ENCODE data around the gene COX7B.
"Not testable (repeated sequence)": the region's sequence is repeated elsewhere in the genome, so short reads cannot be mapped to it uniquely, and the experiment has no call there.

Gene COX7B

DNA sequence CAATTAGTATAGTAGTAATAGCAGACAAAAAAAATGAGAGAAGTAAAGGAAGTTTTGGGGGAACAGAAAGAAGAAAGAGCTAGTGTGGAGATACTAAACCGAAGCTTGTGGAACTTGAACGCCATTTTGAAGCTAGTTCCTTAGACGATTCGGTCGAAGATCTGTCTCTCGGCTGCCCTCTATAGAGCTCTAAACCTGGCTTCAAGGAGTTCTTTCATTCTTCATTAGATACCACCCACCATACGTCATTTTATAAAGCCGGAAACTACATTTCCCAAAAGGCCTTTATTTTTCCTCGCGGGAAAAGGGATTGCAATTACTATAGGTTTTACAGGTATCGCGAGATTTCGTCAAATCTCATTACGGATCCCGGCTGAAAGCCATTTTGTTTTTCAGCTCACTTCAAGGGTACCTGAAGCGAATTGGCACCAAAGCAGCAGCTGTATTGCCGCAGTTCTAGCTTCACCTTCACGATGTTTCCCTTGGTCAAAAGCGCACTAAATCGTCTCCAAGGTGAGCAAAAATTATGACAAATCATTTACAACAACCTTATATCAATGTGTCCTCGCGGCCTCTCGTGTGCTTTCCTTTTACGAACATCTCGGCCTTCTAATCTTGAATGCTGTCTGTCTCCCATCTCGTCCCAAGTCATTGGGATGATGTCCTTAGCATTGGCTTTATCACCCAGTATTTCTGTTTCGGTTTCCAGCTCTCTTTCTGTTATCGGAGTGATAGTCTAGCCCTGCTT lies at the start of gene COX7B:
Gene COX7B (plus strand): TSS at position 388 of the 748 bp plus-strand sequence. CDS start 86 bp downstream, at position 474.
- DNase-seq, result peak; percentile 99

- DNase-seq, result no peak
Observed at GRCh38 chrX:77875372-77875771, 23.9 kb upstream of the COX7B start.

DNA sequence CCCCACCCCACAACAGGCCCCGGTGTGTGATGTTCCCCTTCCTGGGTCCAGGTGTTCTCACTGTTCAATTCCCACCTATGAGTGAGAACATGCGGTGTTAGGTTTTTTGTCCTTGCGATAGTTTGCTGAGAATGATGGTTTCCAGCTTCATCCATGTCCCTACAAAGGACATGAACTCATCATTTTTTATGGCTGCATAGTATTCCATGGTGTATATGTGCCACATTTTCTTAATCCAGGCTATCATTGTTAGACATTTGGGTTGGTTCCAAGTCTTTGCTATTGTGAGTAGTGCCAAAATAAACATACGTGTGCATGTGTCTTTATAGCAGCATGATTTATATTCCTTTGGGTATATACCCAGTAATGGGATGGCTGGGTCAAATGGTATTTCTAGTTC lies 17.9 kb upstream of the COX7B start:
- DNase-seq, result not testable (repeated sequence)

DNA sequence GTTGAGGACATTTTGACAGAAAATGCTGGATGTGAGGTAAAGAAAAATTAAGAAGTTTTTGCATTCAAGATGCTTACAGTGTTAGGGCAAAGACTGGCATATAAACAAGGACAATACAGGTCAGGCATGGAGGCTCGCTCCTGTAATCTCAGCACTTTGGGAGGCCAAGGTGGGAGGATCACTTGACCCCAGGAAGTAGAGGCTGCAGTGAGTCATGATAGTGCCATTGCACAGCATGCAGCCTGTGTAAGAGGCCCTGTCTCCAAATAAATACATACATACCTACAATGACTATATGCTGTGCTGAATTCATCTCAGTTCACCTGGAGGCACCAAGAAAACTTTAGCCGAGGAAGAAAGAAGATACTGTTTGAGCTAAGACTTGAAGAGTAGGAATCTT lies 6.4 kb upstream of the COX7B start:
- no peak for DNase-seq

DNA sequence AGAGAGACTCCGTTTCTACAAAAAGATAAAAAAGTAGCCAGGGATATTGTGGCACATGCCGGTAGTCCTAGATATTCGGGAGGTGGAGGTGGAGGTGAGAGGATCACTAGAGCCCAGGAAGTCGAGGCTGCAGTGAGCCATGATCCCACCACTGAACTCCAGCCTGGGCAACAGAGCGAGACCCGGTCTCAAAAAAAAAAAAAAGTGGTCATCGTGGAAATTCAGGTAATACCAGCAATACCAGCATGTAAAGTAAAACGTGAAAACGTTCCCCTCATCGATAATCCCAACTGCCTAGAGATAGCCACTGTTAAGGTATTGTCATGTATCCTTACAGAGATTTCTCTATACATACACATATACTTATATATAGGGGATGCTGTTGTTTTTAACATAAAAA lies 5.6 kb upstream of the COX7B start:
- no peak for DNase-seq

- DNase-seq, result peak; percentile 98
Observed at GRCh38 chrX:77894921-77895886, 4.1 kb upstream of the COX7B start, which contains the start of gene MAGT1. Gene MAGT1, minus strand, starts transcription at chrX:77895435. Its CDS starts 25 bp downstream, at chrX:77895410.

GRCh38 chrX:77900688-77901087 lies 1.4 kb downstream of the COX7B start:
- DNase-seq, result no peak

- DNase-seq, result no peak
Observed at GRCh38 chrX:77901506-77901905, 2.2 kb downstream of the COX7B start.

DNA sequence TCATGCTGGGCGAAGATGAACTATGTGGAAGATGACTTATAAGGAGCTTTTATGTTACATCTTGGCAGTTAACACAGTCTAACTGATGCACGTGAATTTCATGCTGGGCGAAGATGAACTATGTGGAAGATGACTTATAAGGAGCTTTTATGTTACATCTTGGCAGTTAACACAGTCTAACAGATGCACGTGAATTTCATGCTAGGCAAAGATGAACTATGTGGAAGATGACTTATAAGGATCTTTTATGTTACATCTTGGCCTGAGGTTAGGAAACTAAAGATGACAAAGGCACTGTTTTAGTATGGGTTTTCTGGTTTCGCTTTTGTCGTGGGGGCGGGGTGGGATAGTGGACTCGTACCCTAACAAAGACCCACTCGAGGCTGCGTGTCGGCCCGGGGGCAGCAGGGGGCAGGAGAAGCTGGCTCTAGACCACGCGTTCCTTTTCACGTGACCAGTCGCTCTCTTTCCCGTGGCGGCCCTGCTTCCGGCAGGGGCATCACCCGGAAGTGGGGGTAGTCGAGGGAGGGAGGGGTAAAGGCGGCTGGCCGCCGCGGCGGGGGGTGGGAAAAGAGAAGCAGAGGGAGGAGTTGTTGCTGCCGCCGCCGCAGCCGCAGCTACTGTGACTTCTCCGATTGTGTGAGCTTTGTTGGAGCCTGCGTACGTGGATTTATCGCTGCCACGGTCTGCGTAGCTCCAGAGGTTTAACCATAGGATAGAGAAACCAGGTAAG lies 11.0 kb downstream of the COX7B start, which contains the start of gene ATP7A:
Gene ATP7A (plus strand): TSS at position 586 of the 733 bp plus-strand sequence. CDS start 60,949 bp downstream, outside the sequence.
- DNase-seq, result peak; percentile 84

GRCh38 chrX:77917294-77917933 lies 18.1 kb downstream of the COX7B start:
- no peak for DNase-seq

- no peak for DNase-seq
Observed at GRCh38 chrX:77918568-77918967, 19.3 kb downstream of the COX7B start.

DNA sequence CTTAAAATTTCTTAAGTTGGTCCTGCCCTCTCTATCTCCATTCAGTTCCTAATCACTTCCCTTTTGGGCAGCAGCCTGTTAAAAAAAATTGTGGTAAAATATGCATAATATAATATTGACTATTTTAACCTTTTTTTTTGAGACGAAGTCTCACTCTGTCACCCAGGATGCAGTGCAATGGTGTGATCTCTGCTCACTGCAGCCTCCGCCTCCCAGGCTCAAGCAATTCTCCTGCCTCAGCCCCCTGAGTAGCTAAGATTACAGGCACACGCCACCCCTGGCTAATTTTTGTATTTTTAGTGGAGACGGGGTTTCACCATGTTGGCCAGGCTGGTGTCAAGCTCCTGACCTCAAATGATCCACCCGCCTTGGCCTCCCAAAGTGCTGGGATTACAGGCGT lies 20.1 kb downstream of the COX7B start:
- not testable (repeated sequence) for DNase-seq

DNA sequence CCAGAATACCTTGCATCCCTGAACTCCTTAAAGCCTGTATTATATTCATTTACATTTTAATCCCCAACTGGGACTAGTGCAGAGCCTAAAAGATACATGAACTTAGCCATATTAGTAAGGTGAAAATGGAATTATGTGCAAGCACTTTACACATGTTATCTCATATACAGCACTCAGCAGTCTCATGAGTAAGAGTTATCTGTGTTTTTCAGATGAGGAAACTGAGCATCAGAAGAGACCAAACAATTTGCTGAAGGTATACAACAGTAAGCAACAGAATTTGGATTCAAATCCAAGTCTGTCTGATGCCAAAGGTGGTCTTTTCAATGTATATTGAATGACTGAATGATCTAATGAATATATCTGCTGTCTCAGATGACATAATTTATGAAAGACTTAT lies 23.5 kb downstream of the COX7B start:
- no peak for DNase-seq

GRCh38 chrX:77924320-77924859 lies 25.1 kb downstream of the COX7B start:
- DNase-seq, result no peak

GRCh38 chrX:77925764-77926163 lies 26.5 kb downstream of the COX7B start:
- no peak for DNase-seq

- no peak for DNase-seq
Observed at GRCh38 chrX:77930581-77930980, 31.3 kb downstream of the COX7B start.

- no peak for DNase-seq
Observed at GRCh38 chrX:77935886-77936285, 36.6 kb downstream of the COX7B start.

GRCh38 chrX:77936299-77936698 lies 37.0 kb downstream of the COX7B start:
- DNase-seq, result no peak

DNA sequence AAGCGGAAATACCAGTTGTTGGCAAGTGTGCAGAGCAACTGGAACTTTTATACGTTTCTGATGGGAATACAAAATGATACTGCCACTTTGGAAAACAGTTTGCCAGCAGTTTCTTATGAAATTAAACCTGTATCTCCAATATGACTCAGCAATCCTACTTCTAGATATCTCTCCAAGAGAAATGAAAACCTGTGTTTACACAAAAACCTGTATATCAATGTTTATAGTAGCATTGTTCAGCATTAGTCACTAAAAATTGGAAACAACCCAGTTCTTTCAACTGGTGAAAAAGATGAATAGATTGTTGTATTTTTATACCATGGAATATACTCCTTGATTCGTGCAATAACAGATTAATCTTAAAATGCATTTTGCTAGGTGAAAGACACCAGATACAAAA lies 38.0 kb downstream of the COX7B start:
- no peak for DNase-seq

DNA sequence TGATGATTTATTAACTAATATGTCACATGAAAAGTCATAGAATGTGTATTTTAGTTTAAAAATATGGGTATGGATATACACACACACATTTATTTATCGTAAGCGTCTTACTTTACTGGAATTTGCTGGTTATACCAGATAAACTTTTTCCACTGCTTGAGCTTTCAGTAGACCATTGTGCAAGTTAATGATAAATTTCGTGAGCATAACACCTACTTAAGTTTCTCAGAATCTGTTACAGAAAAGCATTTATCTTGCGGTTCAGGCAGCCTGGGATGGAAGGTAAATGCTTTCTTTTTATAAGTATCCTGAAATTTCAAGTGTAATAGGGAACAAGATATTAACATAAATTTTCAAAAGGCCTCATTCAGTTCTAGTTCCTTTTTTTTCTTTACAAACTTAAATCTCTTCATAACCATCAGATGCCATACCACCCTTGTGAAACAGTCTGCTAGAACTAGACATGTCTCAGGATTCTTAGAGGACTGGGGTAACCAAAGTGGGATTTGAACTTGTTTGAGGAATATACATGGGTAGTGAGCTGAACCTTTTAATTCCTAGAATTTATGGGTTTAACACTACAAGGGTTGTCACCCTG lies 38.9 kb downstream of the COX7B start:
- no peak for DNase-seq

GRCh38 chrX:77945031-77945430 lies 45.8 kb downstream of the COX7B start:
- not testable (repeated sequence) for DNase-seq

All from NCI-H1694 treated with DMSO at 0.1 percent for 48 hours (cell line).